Muscle of arm (tissue), 14 donors: ENCODE data around the gene RBM15. TPM values are rescaled to one million over a fixed set of nuclear protein-coding genes. Genes with fewer than 3 reads are reported as not detected.

Experiments used
- DNase-seq: peaks from one replicate; pipeline ENCODE4 v3.0.0-alpha.2; 2013
- long read RNA-seq, 11 donors: transcript quantifications; one replicate each; lab custom pipeline, GENCODE V29; 2026
- polyA plus RNA-seq, 12 donors: library from polyadenylated mRNA; unstranded; fragments of 120-200 nt; gene quantifications; one replicate each; pipeline ENCODE4 v1.2.1, GENCODE V29; 2013; ENCODE audit not compliant: insufficient read length in 12 of 12

Gene RBM15, protein sequence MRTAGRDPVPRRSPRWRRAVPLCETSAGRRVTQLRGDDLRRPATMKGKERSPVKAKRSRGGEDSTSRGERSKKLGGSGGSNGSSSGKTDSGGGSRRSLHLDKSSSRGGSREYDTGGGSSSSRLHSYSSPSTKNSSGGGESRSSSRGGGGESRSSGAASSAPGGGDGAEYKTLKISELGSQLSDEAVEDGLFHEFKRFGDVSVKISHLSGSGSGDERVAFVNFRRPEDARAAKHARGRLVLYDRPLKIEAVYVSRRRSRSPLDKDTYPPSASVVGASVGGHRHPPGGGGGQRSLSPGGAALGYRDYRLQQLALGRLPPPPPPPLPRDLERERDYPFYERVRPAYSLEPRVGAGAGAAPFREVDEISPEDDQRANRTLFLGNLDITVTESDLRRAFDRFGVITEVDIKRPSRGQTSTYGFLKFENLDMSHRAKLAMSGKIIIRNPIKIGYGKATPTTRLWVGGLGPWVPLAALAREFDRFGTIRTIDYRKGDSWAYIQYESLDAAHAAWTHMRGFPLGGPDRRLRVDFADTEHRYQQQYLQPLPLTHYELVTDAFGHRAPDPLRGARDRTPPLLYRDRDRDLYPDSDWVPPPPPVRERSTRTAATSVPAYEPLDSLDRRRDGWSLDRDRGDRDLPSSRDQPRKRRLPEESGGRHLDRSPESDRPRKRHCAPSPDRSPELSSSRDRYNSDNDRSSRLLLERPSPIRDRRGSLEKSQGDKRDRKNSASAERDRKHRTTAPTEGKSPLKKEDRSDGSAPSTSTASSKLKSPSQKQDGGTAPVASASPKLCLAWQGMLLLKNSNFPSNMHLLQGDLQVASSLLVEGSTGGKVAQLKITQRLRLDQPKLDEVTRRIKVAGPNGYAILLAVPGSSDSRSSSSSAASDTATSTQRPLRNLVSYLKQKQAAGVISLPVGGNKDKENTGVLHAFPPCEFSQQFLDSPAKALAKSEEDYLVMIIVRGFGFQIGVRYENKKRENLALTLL
- 1 to 10 TPM in 11 of 12 donors, not detected in 1; 7.2 to 9.6 (median 8.4) TPM for polyA plus RNA-seq
- long read RNA-seq, donor 1, transcript RBM15-203 (1 exons, 3,368 nt), result major isoform, 11 of 11 reads
- long read RNA-seq, donor 1, partial matches to known transcripts, result 0 of 11 reads
- long read RNA-seq, donor 1, other reads (novel, unspliced or antisense), result 0 of 11 reads
- long read RNA-seq, donor 2, partial matches to known transcripts, result 0 of 3 reads
- long read RNA-seq, donor 2, other reads (novel, unspliced or antisense), result 0 of 3 reads
- long read RNA-seq, donor 3, transcript RBM15-203 (1 exons, 3,368 nt), result major isoform, 6 of 6 reads
- long read RNA-seq, donor 3, partial matches to known transcripts, result 0 of 6 reads
- long read RNA-seq, donor 3, other reads (novel, unspliced or antisense), result 0 of 6 reads
- long read RNA-seq, donor 4, partial matches to known transcripts, result 0 of 4 reads
- long read RNA-seq, donor 4, other reads (novel, unspliced or antisense), result 0 of 4 reads
- long read RNA-seq, donor 5, transcript RBM15-203 (1 exons, 3,368 nt), result major isoform, 7 of 9 reads
- long read RNA-seq, donor 5, partial matches to known transcripts, result 0 of 9 reads
- long read RNA-seq, donor 5, other reads (novel, unspliced or antisense), result 0 of 9 reads
- long read RNA-seq, donor 6, transcript RBM15-203 (1 exons, 3,368 nt), result major isoform, 6 of 8 reads
- long read RNA-seq, donor 6, partial matches to known transcripts, result 0 of 8 reads
- long read RNA-seq, donor 6, other reads (novel, unspliced or antisense), result 0 of 8 reads
- long read RNA-seq, donor 7, partial matches to known transcripts, result 0 of 1 reads
- long read RNA-seq, donor 7, other reads (novel, unspliced or antisense), result 0 of 1 reads
- long read RNA-seq, donor 8, transcript RBM15-203 (1 exons, 3,368 nt), result major isoform, 8 of 8 reads
- long read RNA-seq, donor 8, partial matches to known transcripts, result 0 of 8 reads
- long read RNA-seq, donor 8, other reads (novel, unspliced or antisense), result 0 of 8 reads
- long read RNA-seq, donor 9, result 0 reads
- long read RNA-seq, donor 10, partial matches to known transcripts, result 0 of 2 reads
- long read RNA-seq, donor 10, other reads (novel, unspliced or antisense), result 0 of 2 reads
- long read RNA-seq, donor 11, full-length matches to known transcripts, result 4 of 4 reads
- long read RNA-seq, donor 11, partial matches to known transcripts, result 0 of 4 reads
- long read RNA-seq, donor 11, other reads (novel, unspliced or antisense), result 0 of 4 reads

DNA sequence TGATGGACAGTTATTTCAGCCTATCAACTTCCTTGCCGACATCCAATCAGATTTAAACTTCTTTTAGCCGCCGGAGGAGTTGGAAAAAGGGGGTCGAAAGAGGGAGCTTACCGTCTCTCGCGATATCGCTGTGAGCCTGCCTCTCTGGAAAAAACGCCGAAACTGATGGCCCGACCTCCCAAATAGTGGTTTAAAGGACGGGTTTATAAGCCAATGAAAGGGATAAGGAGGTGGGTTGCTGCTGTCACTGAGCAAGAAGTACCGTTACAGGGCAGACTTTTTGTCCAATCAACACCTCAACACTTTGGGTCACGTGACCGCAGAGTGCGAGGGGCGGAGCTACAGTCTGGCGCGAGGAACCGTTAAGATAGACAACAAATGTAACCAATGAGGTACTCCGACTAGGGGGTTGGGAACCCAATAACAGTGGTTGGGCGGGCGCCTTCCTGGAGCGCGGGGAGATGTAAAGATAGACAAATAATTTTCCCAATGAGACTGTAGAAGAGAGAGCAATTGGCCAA is at the start of gene RBM15:
Gene RBM15, plus strand, starts transcription at position 492 of the 521 bp plus-strand sequence. Its CDS starts 29 bp downstream, at position 521.
- DNase-seq, result peak; percentile 100

GRCh38 chr1:110291241-110292030 is 47.7 kb upstream of the RBM15 start:
- no peak for DNase-seq

- no peak for DNase-seq
Observed at GRCh38 chr1:110292031-110292741, 47.0 kb upstream of the RBM15 start.

- DNase-seq, result no peak
Observed at GRCh38 chr1:110293601-110294104, 45.5 kb upstream of the RBM15 start.

GRCh38 chr1:110294308-110294707 is 44.9 kb upstream of the RBM15 start:
- no peak for DNase-seq

- no peak for DNase-seq
Observed at GRCh38 chr1:110298991-110299390, 40.2 kb upstream of the RBM15 start.

DNA sequence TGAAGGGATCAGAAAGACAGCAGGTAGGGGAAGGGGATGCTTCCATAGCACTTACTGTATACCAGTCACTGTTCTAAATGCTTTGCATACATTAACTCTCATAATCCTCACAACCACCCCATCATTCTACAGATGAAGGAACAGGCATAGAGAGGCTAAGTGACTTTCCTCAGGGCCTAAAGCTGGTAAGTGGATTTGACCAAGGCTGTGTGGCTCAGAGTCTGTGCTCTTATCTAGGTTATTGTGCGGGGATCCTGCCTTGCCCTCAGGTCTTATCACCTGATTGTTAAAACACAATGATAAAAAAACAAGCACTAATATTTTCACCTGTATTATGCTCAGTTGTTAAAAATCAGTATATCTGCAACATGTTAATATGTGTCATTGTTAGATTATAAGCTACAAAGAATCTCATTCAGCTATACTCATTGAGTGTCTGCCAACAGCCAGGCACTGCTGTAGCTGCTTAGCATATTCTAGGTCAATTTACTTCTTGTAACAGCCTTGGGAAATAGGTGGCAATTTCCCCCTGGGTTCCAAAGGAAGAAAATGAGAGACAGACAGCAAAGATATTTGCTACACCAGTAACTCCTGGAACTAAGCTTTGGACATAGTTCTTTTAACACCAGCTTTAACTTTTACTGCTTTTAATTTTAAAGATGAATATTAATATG is 38.6 kb upstream of the RBM15 start:
- no peak for DNase-seq

DNA sequence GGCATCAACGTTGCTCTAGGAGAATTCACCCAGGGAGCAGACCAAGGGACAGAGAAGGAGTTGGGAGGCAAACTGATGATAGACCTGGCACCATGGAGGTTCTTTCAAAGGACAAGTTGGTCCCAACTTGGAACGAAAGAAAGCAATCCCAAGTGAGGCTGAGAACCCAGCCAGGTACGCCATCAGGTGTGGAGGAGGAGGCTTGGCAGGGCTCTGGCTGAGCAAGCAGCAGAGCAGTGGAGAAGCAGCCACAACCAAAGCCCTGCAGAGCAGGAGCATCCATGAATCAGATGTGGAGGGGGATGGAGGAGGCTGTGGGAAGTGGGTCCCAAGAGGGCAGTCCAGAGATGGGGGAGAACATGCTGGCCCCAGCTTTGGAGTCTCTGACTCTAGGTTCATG is 36.3 kb upstream of the RBM15 start:
- no peak for DNase-seq

GRCh38 chr1:110305900-110306420 is 33.2 kb upstream of the RBM15 start:
- DNase-seq, result no peak

GRCh38 chr1:110307239-110307974 is 31.8 kb upstream of the RBM15 start:
- DNase-seq, result no peak

GRCh38 chr1:110308247-110308646 is 30.9 kb upstream of the RBM15 start:
- DNase-seq, result no peak

DNA sequence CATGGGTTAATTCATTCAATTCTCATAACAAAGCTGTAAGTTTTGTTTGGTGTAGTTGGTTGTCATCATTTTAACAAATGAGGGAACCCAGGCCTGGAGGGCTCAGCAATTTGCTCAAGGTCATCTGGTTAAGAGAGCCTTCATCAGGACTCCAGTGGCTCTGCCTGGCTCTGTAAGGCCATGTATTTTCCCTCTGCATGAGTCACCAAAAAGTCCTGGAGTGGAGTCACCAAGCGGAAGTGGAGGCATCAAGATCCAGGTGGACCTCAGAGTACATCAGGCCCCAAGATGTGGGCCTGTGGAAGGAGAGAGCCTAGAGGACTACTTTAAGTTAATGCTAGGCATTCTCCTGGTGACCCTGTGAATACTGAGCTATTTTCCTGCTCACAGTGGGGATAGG is 30.0 kb upstream of the RBM15 start:
- no peak for DNase-seq

DNA sequence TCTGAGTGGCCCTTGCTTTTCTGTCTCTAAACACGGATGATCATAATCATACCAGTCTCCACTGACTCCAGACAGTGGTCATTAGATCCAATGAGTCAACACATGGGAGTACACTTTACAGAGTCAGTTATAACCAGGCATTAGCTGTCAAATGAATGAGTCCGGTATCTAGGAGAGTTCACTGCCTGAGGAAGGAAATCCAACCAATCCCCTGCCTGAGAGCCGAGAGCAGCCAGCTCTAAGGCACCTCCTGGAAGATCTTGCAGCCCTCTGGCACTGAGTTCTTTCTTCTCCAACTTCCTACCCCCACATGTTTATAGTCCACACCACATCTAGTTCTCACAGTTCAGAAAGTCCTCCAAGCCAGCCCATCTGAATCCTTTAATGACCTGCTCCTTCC is 29.4 kb upstream of the RBM15 start:
- DNase-seq, result no peak

DNA sequence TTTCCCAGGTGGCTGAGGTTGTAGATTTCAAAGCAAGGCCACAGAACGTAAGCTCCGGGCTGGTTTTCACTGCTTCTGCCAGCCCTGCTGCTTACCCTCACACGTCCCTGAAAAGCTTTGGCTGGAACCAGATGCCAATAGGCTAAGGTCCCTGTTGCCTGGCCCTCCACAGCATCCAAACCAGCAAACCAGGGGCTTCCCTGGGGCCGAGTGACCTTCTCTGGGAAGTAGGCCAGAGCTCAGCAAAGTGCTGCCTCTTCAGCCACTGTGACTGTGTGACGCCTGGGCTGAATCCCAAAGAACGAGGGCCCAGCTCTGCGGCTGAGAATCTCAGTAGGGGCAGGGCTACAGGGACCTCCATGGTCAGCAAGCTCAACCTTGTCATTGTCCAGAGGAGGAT is 28.9 kb upstream of the RBM15 start:
- DNase-seq, result no peak

GRCh38 chr1:110312188-110313121 is 26.7 kb upstream of the RBM15 start:
- peak; percentile 60 for DNase-seq
